Activated T-cell treated with anti-CD3 and anti-CD28 coated beads for 24 hours (primary cell): Measurements from ENCODE around the gene C21orf91.

ENCODE experiments used
- DNase-seq: peaks from one replicate; pipeline ENCODE4 v3.0.0-alpha.2; 2020; ENCODE audit warnings: low read depth

Gene C21orf91

DNA sequence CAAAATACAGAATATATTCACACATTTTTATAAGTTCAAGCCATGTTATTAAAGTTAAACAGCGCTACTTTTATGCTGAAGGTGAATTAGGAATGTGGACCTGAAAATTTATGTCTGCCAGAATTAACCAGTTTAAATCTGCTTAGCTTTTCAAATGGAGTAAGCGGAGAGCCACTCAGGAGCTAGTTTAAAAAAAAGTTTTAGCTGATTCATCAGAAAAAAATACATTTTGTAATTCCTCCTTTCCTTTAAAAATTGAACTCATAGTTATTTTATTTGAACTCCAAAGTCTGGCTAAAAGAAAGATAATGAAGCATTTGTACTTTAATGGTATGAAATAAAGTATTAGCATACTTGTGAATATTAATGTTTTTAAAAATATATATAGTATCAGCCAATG lies 21.2 kb downstream of the C21orf91 start:
- no peak for DNase-seq

GRCh38 chr21:17796503-17796902 lies 22.7 kb downstream of the C21orf91 start:
- no peak for DNase-seq

DNA sequence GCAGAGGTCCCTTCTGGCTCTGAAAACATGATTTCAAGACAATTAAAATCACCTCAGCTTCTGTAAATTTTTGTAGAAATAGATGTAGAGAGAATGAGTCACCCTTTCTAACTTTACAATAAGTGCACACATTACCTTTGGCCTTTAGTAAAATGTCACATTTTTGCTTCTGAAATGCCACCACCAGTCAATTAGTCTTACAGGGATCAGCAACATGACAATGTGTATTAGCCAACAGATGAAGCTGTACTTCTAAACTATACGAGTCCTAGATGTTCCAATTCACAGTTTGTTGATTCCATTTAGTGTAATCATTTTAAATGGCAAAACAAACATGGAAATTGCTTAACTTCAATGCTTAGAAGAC lies 23.1 kb downstream of the C21orf91 start:
- DNase-seq, result no peak

DNA sequence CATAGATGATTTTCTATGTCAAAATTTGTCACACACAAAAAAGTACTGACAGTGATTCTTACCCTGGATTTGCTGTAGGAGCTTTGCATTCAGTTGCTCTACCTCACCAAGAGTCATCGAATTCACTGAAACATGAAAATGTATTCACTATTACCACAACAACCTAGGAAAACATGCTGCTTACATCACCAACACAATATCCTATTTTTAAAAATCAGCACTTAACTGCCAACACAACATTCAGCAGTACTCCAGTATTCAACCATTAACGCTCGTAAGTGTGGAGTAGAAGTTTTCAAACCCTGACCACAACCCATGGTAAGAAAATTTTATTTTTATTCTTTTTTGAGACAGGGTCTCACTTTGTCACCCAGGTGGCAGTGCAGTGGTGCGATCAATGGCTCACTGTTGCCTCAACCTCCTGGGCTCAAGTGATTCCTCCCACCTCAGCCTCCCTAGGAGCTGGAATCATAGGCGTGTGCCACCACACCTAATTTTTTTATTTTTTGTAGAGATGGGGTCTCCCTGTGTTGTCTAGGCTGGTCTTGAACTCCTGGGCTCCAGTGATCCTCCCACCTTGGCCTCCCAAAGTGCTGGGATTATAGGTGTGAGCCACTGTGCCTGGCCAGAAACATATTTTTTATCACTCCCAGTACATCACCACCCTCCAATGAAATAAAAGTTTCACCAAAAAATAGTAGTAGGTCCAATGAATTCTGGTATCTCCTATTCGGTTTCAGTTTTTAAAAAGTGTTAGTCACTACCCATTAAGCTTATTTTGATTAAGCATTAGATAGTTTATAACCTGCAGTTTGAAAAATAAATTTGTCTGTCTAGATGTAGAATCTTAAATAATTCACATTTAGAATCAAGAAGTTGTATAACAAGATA lies 23.8 kb downstream of the C21orf91 start:
- DNase-seq, result no peak

GRCh38 chr21:17794518-17795145 lies 24.5 kb downstream of the C21orf91 start:
- no peak for DNase-seq

- DNase-seq, result no peak
Observed at GRCh38 chr21:17793246-17794123, 25.7 kb downstream of the C21orf91 start.

DNA sequence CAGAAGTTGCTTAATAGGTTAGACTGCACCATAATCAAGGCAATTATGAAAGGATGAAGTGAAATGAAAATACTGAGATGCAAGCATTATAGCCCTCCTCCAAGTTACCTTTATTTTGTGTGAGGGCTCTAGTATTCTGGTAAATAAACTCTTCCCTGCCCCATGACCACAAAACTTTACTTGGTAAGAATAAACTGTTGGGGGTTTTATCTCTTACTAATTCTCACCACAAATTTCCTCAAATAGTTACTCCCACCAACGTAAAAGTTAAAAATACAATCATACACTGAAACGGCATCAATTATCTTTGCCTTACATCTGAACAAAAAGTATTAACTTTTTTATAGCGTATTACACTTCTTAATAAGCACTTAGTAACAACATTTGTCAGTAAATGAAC lies 29.5 kb downstream of the C21orf91 start:
- DNase-seq, result no peak

- no peak for DNase-seq
Observed at GRCh38 chr21:17789069-17789468, 30.1 kb downstream of the C21orf91 start.

DNA sequence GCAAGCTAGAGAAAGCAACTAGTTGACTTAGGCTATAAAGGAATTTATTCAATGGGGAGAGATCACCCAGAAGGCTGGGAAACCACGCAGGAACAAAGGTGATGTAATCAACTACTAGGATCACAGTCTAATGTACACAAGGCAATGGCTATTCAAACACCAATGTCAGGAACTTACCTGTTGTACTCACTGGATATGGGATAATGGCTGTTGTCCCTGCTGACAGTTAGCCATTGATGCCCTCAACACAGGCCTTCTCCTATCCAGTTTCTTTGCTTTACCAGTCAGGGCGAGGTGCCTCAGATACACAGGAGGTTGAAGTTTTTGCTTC lies 32.3 kb downstream of the C21orf91 start:
- DNase-seq, result no peak

DNA sequence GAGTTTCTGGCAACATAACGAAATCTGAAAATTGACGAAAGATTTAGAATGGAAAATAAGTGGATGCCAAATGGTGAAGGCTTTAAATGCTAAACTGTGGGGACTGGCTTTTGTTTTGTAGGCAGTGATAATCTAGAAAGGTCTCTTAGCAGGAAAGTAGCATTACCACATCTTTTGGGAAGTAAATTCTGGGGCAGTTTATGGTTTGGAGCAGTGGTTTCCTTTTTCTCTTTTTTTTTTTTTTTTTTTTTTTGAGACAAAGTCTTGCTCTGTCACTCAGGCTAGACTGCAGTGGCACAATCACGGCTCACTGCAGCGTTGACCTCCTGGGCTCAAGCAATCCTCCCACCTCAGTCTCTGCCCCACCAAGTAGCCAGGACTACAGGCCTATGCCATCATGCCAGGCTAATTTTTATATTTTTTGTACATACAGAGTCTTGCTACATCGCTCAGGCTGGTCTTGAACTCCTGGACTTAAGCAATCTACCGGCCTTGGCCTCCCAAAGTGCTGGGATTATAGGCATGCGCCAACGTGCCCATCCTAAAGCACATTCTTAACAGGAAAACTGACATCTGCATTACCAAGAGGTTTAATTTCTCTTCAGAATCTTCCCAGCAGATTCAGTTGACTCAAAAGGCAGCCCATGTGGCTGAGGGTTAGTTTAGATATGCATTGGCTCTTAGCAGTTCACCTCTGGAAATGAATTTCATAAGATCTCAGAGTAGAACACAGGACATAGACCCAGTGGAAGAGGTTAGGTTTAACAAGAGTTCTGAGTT lies 32.9 kb downstream of the C21orf91 start:
- DNase-seq, result no peak

DNA sequence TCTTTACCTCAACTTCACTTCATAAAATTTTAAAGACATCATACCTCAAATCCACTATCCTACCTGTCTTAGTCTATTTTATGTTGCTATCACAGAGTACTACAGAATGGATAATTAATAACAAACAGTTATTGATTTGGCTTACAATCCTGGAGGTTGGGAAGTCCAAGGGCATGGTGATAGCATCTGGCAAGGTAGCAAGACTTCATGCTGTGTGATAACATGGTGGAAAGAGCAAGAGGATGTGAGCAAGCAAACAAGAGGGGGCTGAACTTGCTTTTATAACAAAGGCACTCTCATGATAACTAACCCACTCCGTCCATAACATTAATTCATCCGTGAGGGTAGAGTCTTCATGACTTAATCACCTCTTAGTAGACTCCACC lies 33.8 kb downstream of the C21orf91 start:
- no peak for DNase-seq

- DNase-seq, result peak; percentile 51
Observed at GRCh38 chr21:17784604-17785402, 34.4 kb downstream of the C21orf91 start.

GRCh38 chr21:17784180-17784598 lies 35.0 kb downstream of the C21orf91 start:
- DNase-seq, result no peak

DNA sequence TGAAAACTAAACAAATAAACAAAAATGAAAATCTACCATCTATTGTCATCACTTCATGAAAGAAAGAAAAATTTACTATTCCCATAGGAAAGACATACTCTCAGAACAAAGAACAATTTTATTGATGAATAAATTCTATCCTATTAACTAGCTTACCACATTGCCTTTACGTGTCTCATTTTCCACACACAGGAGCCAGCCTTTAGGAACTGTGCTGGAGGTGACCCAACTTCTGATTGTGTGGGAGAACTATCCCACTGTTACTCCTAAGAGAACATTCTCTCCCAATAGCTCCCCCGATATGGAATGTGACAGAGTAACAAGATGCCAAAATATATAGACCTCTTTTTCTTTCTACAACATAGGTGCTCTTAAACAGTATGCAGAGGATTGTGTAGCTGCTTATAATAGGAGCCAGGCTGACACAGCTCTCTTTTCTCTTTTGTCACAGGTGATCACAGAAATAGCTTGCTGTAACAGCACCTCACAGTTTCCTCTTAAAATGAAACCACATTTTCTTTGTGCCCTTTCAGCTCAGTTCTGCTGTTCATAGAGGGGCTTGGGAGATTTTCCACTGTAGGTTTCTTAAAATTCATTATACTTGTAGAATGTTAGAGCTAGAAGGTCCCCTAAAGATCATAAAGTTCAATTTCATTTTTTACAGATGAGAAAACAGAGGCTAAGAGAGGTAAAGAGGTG lies 35.5 kb downstream of the C21orf91 start:
- no peak for DNase-seq

- DNase-seq, result no peak
Observed at GRCh38 chr21:17783003-17783402, 36.2 kb downstream of the C21orf91 start.

GRCh38 chr21:17782051-17782450 lies 37.1 kb downstream of the C21orf91 start:
- DNase-seq, result no peak

DNA sequence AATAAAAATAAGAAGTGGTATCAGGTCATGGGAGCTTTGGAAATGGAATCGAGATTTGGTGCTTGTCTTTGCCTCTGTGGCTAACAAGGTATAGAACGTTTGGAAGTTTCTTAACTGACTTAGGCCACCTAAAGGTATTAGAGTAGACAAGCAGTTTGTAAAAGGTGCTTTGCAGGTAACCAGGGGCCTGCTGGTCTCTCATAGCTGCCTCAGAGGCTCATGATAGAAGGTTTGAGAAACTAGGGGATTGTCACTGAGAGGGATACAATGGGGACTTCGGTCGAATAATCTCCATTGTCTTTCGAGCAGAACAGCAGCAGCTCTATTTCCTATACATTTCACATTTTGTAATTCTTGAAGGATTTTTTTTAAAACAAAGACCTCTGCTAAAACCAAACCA lies 37.6 kb downstream of the C21orf91 start:
- no peak for DNase-seq

- DNase-seq, result no peak
Observed at GRCh38 chr21:17780539-17780938, 38.6 kb downstream of the C21orf91 start.

- DNase-seq, result no peak
Observed at GRCh38 chr21:17779980-17780379, 39.2 kb downstream of the C21orf91 start.

DNA sequence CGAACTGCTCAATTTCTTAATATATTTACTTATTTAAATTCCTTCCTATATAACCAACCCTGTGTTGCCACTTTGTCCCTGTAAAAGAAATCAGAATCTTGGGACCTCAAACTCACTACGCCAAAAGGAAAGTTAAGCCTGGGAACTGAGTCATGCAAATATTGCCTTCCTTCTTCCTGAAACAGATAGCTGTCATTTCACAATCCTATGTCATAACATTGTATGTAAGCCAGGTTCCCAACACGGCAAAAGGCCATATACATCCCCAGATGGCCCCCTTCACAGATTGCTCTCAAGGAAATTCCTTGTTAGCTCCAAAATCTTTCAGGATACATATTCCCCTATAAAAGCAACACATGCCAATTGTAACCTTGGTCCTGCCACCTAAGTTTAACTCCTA lies 39.7 kb downstream of the C21orf91 start:
- no peak for DNase-seq
